ENCODE data around the gene ATP5F1D.

Gene ATP5F1D

DNA sequence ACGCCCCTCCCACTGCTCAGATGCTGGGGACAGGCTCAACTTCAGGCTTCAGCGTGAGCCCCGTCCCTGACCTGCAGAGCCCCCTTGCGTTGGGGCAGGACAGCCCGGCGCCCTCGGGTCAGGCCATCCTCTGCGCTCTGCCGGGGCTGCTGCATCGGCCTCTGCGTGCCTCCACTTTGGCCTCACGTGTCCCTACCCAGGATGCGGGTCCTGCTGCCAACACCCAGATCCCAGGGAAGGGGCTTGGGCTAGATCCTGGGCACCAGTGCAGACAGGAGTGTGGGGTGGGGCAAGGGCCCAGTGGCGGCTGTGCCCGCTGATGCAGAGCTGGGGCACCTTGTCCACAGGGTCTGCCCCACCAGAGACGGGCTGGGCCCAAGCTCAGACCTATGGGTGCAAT lies 16.7 kb upstream of the ATP5F1D start:
- peaks cover 25% of the 10 kb centered on the region; the same call in 1 of the 2 replicates for H3K36me3 ChIP-seq (ENCODE audit: insufficient read depth, low read length)
- H3K9ac ChIP-seq (ENCODE audit: low read depth, low read length, poor library complexity, severe bottlenecking), result no peak overlapping the region
- no peaks in the 10 kb centered on the region for H4K20me1 ChIP-seq (ENCODE audit: insufficient read depth, low read length, poor library complexity, severe bottlenecking)
- no peak overlapping the region for H3K4me2 ChIP-seq (ENCODE audit: low read depth, low read length, poor library complexity, severe bottlenecking)
- H3K9me2 ChIP-seq (replicated peaks; ENCODE audit: low read depth, low read length), result no peaks in the 10 kb centered on the region
- no peaks in the 10 kb centered on the region for H3K4me1 ChIP-seq (ENCODE audit: insufficient read depth, low read length, poor library complexity, severe bottlenecking)
- no peak for TF ChIP-seq CTCF (conservative IDR thresholded peaks at IDR 0.05; ENCODE audit: low read length)
- no peak for TF ChIP-seq EZH2phosphoT487 (IDR thresholded peaks at IDR 0.05; ENCODE audit: borderline replicate concordance)
- no peaks in the 10 kb centered on the region for H3K9me3 ChIP-seq (ENCODE audit: insufficient read depth, low read depth, low read length)
- H2AFZ ChIP-seq (ENCODE audit: low read length), result no peak overlapping the region
- no peaks in the 10 kb centered on the region for H3F3A ChIP-seq (ENCODE audit: low read depth)
- H3K79me2 ChIP-seq (ENCODE audit: insufficient read depth, low read length), result 0 out of 2 replicates have a peak, but pooled peaks cover 3% of the 10 kb centered on the region
- H3K4me3 ChIP-seq (ENCODE audit: low read length, poor library complexity, severe bottlenecking), result no peak overlapping the region
- no peaks in the 10 kb centered on the region for H3K27me3 ChIP-seq (ENCODE audit: insufficient read depth, low read length, poor library complexity, severe bottlenecking)

DNA sequence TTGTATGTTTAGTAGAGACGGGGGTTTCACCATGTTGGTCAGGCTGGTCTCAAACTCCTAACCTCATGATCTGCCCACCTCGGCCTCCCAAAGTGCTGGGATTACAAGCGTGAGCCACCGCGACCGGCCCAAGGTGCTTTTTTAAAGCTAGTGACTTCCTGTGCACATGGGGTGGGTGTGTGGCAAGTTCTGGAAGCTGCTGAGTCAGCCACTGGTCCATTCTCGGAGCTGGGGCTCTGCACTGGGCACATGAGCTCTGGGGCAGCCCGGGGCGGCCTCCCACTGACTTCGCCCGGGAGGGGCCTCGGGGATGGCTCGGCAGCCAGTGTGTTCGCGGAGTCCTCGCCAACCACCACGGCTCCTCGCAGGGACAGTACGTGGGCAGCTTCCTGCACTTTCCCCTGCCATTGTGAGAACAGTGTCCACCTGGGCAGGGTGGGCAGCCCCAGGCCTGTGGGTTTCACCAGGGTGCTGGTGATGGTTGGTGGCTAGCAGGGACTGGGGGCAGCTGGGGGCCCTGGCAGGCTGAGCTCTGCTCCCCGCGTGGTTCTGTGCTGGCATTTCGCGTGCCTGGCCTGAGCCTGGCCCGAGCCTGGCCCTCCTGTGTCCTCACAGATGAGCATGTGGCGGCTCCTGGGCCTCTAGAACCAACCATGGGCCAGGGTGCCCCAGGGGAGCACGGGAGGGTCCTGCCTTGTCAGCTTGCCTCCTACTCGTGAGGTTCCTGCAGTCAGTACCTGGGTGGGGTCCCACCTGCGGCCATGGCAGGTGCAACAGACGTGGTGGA lies 15.9 kb upstream of the ATP5F1D start:
- Histone ChIP-seq H3K4me3 (ENCODE audit: low read length, poor library complexity, severe bottlenecking) (no peak overlapping the region), H3K9ac (ENCODE audit: low read depth, low read length, poor library complexity, severe bottlenecking) (no peak overlapping the region), H3K36me3 (ENCODE audit: insufficient read depth, low read length) (peaks cover 17% of the 10 kb centered on the region; the same call in 1 of the 2 replicates), H3K4me1 (ENCODE audit: insufficient read depth, low read length, poor library complexity, severe bottlenecking) (no peaks in the 10 kb centered on the region), H2AFZ (ENCODE audit: low read length) (no peak overlapping the region), H3K9me3 (ENCODE audit: insufficient read depth, low read depth, low read length) (no peaks in the 10 kb centered on the region), H3K9me2 (replicated peaks; ENCODE audit: low read depth, low read length) (no peaks in the 10 kb centered on the region), H3K4me2 (ENCODE audit: low read depth, low read length, poor library complexity, severe bottlenecking) (no peak overlapping the region), H3K79me2 (ENCODE audit: insufficient read depth, low read length) (no peaks in the 10 kb centered on the region), H3K27me3 (ENCODE audit: insufficient read depth, low read length, poor library complexity, severe bottlenecking) (no peaks in the 10 kb centered on the region), H3F3A (ENCODE audit: low read depth) (no peaks in the 10 kb centered on the region), H4K20me1 (ENCODE audit: insufficient read depth, low read length, poor library complexity, severe bottlenecking) (no peaks in the 10 kb centered on the region)
- TF ChIP-seq CTCF (conservative IDR thresholded peaks at IDR 0.05; ENCODE audit: low read length) (no peak), EZH2phosphoT487 (IDR thresholded peaks at IDR 0.05; ENCODE audit: borderline replicate concordance) (no peak)

DNA sequence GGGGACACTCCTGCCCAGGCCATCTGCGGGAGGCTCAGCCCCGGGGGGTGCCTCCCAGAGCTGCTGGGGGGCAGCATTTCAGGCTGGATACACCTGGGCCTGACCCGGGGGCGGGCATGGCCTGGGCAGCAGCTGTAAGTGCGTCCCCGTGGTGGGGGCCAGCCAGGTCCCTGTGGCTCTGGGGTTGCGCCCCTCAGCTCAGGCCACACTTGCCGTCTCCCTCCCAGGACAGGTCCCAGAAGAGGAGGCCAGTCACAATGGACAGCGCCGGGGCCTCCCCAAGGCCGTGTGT lies 15.4 kb upstream of the ATP5F1D start:
- H4K20me1 ChIP-seq (ENCODE audit: insufficient read depth, low read length, poor library complexity, severe bottlenecking), result no peaks in the 10 kb centered on the region
- no peak overlapping the region for H3K4me3 ChIP-seq (ENCODE audit: low read length, poor library complexity, severe bottlenecking)
- H3K9ac ChIP-seq (ENCODE audit: low read depth, low read length, poor library complexity, severe bottlenecking), result no peak overlapping the region
- TF ChIP-seq CTCF (conservative IDR thresholded peaks at IDR 0.05; ENCODE audit: low read length) (no peak), EZH2phosphoT487 (IDR thresholded peaks at IDR 0.05; ENCODE audit: borderline replicate concordance) (no peak)
- no peak overlapping the region for H3K4me2 ChIP-seq (ENCODE audit: low read depth, low read length, poor library complexity, severe bottlenecking)
- no peaks in the 10 kb centered on the region for H3K27me3 ChIP-seq (ENCODE audit: insufficient read depth, low read length, poor library complexity, severe bottlenecking)
- no peaks in the 10 kb centered on the region for H3K79me2 ChIP-seq (ENCODE audit: insufficient read depth, low read length)
- no peaks in the 10 kb centered on the region for H3K9me2 ChIP-seq (replicated peaks; ENCODE audit: low read depth, low read length)
- no peak overlapping the region for H2AFZ ChIP-seq (ENCODE audit: low read length)
- H3K36me3 ChIP-seq (ENCODE audit: insufficient read depth, low read length), result peaks cover 12% of the 10 kb centered on the region; the same call in 1 of the 2 replicates
- H3F3A ChIP-seq (ENCODE audit: low read depth), result no peaks in the 10 kb centered on the region
- no peaks in the 10 kb centered on the region for H3K9me3 ChIP-seq (ENCODE audit: insufficient read depth, low read depth, low read length)
- no peaks in the 10 kb centered on the region for H3K4me1 ChIP-seq (ENCODE audit: insufficient read depth, low read length, poor library complexity, severe bottlenecking)

All from Loucy (cell line).